Calu3 (cell line): ENCODE data around the gene PSMB11. TPM values are rescaled to one million over a fixed set of nuclear protein-coding genes. Genes with fewer than 3 reads are reported as not detected.

Source experiments
- BruUV-seq: library from RNA; stranded (reverse); fragments of 400-500 nt; replicated peaks from 2 replicates; lab custom pipeline; 2021; lab: Mats Ljungman, UMichigan
- CTCF ChIA-PET: fragments of 300-600 bp; sonication (Branson Sonifier 250); formaldehyde crosslinking; loops from one replicate; lab custom pipeline; 2022; ENCODE audit warnings: antibody characterized with exemption; lab: Charles Lee
- DNase-seq: peaks from one replicate; pipeline ENCODE4 v3.0.0; 2022
- H3K27ac Mint-ChIP-seq: one replicate; pipeline ENCODE4 v1.8.0; 2022; ENCODE audit warnings: mixed read lengths; ENCODE audit not compliant: unreplicated experiment
- H3K27me3 Mint-ChIP-seq: one replicate; pipeline ENCODE4 v1.8.0; 2022; ENCODE audit warnings: mixed read lengths; ENCODE audit not compliant: unreplicated experiment
- H3K36me3 Mint-ChIP-seq: one replicate; pipeline ENCODE4 v1.8.0; 2022; ENCODE audit warnings: mild to moderate bottlenecking, moderate library complexity, mixed read lengths; ENCODE audit not compliant: insufficient read depth, unreplicated experiment
- H3K4me1 Mint-ChIP-seq: one replicate; pipeline ENCODE4 v1.8.0; 2022; ENCODE audit warnings: mild to moderate bottlenecking, low read depth, mixed read lengths; ENCODE audit not compliant: unreplicated experiment
- H3K4me3 Mint-ChIP-seq: one replicate; pipeline ENCODE4 v1.8.0; 2022; ENCODE audit warnings: mild to moderate bottlenecking, low read depth, moderate library complexity, mixed read lengths; ENCODE audit not compliant: unreplicated experiment
- H3K9me3 Mint-ChIP-seq: one replicate; pipeline ENCODE4 v1.8.0; 2022; ENCODE audit warnings: low read depth, mixed read lengths; ENCODE audit not compliant: unreplicated experiment
- CTCF ChIP-seq: fragments of 200-600 bp; IDR thresholded peaks from one replicate; pipeline ENCODE4 v1.8.0; 2022; ENCODE audit warnings: antibody characterized with exemption; ENCODE audit not compliant: unreplicated experiment
- intact Hi-C: fragments of 100-400 bp; cut with micrococcal nuclease; formaldehyde crosslinking; loops from one replicate; pipeline ENCODE4 v1.10.0; 2022; ENCODE audit not compliant: unreplicated experiment
- total RNA-seq: library from RNA; stranded (reverse); gene quantifications from 2 replicates; pipeline ENCODE4 v1.2.3, GENCODE V29; 2022

Gene PSMB11
- total RNA-seq, 1 experiment from 2014 or later: not detected

GRCh38 chr14:23023795-23024152 is 18.2 kb upstream of the PSMB11 start:
- TF ChIP-seq CTCF: no peak
- Mint-ChIP-seq H3K36me3 (peaks cover 18% of the 10 kb centered on the region), H3K9me3 (no peaks in the 10 kb centered on the region), H3K27ac (no peak overlapping the region), H3K4me3 (no peak overlapping the region), H3K4me1 (no peaks in the 10 kb centered on the region), H3K27me3 (no peaks in the 10 kb centered on the region)
- no peak for DNase-seq
- intact Hi-C loops: no loop called here
- CTCF ChIA-PET: interaction anchor here (0.6 kb wide), 2 partner anchors 22 to 377 kb away, joined by 4 to 6 read pairs; no protein-coding TSS in a partner anchor
- no TSS peak for BruUV-seq

- H3K27ac Mint-ChIP-seq: no peak overlapping the region
- H3K4me1 Mint-ChIP-seq: no peaks in the 10 kb centered on the region
- TF ChIP-seq CTCF: no peak
- CTCF ChIA-PET: no interaction called here
- DNase-seq: no peak
- no TSS peak for BruUV-seq
- intact Hi-C loops: no loop called here
- no peaks in the 10 kb centered on the region for H3K27me3 Mint-ChIP-seq
- no peak overlapping the region for H3K4me3 Mint-ChIP-seq
- peaks cover 26% of the 10 kb centered on the region for H3K36me3 Mint-ChIP-seq
- H3K9me3 Mint-ChIP-seq: no peaks in the 10 kb centered on the region
Measured at GRCh38 chr14:23024612-23025075, 17.4 kb upstream of the PSMB11 start.

- DNase-seq: no peak
- no peak overlapping the region for H3K27ac Mint-ChIP-seq
- no TSS peak for BruUV-seq
Measured at GRCh38 chr14:23025151-23025814, 16.7 kb upstream of the PSMB11 start.

GRCh38 chr14:23028799-23029198 is 13.2 kb upstream of the PSMB11 start:
- Mint-ChIP-seq H3K27me3 (no peaks in the 10 kb centered on the region), H3K4me1 (peaks cover 6% of the 10 kb centered on the region), H3K27ac (no peak overlapping the region), H3K36me3 (peaks cover 51% of the 10 kb centered on the region), H3K9me3 (no peaks in the 10 kb centered on the region), H3K4me3 (no peak overlapping the region)
- no peak for TF ChIP-seq CTCF
- BruUV-seq: no TSS peak
- CTCF ChIA-PET: no interaction called here
- DNase-seq: no peak
- intact Hi-C loops: no loop called here

More at GRCh38 chr14:23025151-23025814, 16.7 kb upstream of the PSMB11 start:
- H3K9me3 Mint-ChIP-seq: no peaks in the 10 kb centered on the region
- intact Hi-C loops: no loop called here
- no peaks in the 10 kb centered on the region for H3K4me1 Mint-ChIP-seq
- TF ChIP-seq CTCF: no peak
- CTCF ChIA-PET: no interaction called here
- no peak overlapping the region for H3K4me3 Mint-ChIP-seq
- no peaks in the 10 kb centered on the region for H3K27me3 Mint-ChIP-seq
- peaks cover 26% of the 10 kb centered on the region for H3K36me3 Mint-ChIP-seq
